PC-9 (cell line): Measurements from ENCODE around the gene LYRM9. TPM values are rescaled to one million over a fixed set of nuclear protein-coding genes. Genes with fewer than 3 reads are reported as not detected.

Source experiments
- BruUV-seq: library from RNA; stranded (reverse); fragments of 400-500 nt; replicated peaks from 2 replicates; lab custom pipeline; 2021; lab: Mats Ljungman, UMichigan
- CTCF ChIA-PET: fragments of 300-600 bp; sonication (Branson Sonifier 250); formaldehyde crosslinking; loops from one replicate; lab custom pipeline; 2022; ENCODE audit warnings: antibody characterized with exemption; lab: Charles Lee
- POLR2A ChIA-PET: fragments of 300-600 bp; sonication (Branson Sonifier 250); formaldehyde crosslinking; loops from one replicate; lab custom pipeline; 2022; ENCODE audit warnings: antibody characterized with exemption; ENCODE audit not compliant: unreplicated experiment; lab: Charles Lee
- DNase-seq, 2 experiments: peaks; one replicate each; pipeline versions ENCODE4 v3.0.0 to v3.0.0-alpha.2; 2015 to 2022; ENCODE audit warnings: mixed read lengths in 1 of 2
- H2AFZ ChIP-seq: fragments of 200-600 bp; sonication (generic); 2 replicates; pipeline ENCODE4 v1.8.1; 2017; ENCODE audit warnings: antibody characterized with exemption
- H3F3A ChIP-seq: fragments of 200-600 bp; sonication (generic); 2 replicates; pipeline ENCODE4 v1.8.1; 2017; ENCODE audit warnings: antibody characterized with exemption, mild to moderate bottlenecking, low read depth; ENCODE audit not compliant: insufficient read depth
- H3K27ac ChIP-seq: fragments of 200-600 bp; sonication (generic); 2 replicates; pipeline ENCODE4 v1.6.1; 2016; ENCODE audit warnings: mixed run types
- H3K27me3 ChIP-seq: fragments of 200-600 bp; sonication (generic); 2 replicates; pipeline ENCODE4 v1.6.1; 2016; ENCODE audit warnings: low read depth, mixed run types; ENCODE audit not compliant: insufficient read depth
- H3K36me3 ChIP-seq: fragments of 200-600 bp; sonication (generic); 2 replicates; pipeline ENCODE4 v1.6.1; 2016; ENCODE audit warnings: low read depth, mixed run types
- H3K4me1 ChIP-seq: fragments of 200-600 bp; sonication (generic); replicated peaks from 2 replicates; pipeline ENCODE4 v1.6.1; 2016; ENCODE audit warnings: mixed run types; ENCODE audit not compliant: insufficient read depth
- H3K4me2 ChIP-seq: fragments of 200-600 bp; sonication (generic); 2 replicates; pipeline ENCODE4 v1.6.1; 2017; ENCODE audit warnings: mixed run types
- H3K4me3 ChIP-seq: fragments of 200-600 bp; sonication (generic); 2 replicates; pipeline ENCODE4 v1.6.1; 2016; ENCODE audit warnings: mixed run types
- H3K79me2 ChIP-seq: fragments of 200-600 bp; sonication (generic); 2 replicates; pipeline ENCODE4 v1.6.1; 2017; ENCODE audit warnings: low read depth, mixed run types
- H3K9me2 ChIP-seq: fragments of 200-600 bp; sonication (generic); 2 replicates; pipeline ENCODE4 v1.8.1; 2017; ENCODE audit warnings: mild to moderate bottlenecking; ENCODE audit not compliant: insufficient read depth
- H3K9me3 ChIP-seq: fragments of 200-600 bp; sonication (generic); 2 replicates; pipeline ENCODE4 v1.8.1; 2016; ENCODE audit warnings: low read depth; ENCODE audit not compliant: insufficient read depth
- H4K20me1 ChIP-seq: fragments of 200-600 bp; sonication (generic); 2 replicates; pipeline ENCODE4 v1.8.1; 2017; ENCODE audit not compliant: insufficient read depth
- CTCF ChIP-seq: fragments of 200-600 bp; sonication (generic); conservative IDR thresholded peaks from 2 replicates; pipeline ENCODE4 v1.6.1; 2017; ENCODE audit warnings: mixed run types, antibody characterized with exemption, mild to moderate bottlenecking, moderate library complexity
- EZH2 ChIP-seq: fragments of 200-600 bp; sonication (generic); IDR thresholded peaks from 2 replicates; pipeline ENCODE4 v1.8.0; 2017; ENCODE audit warnings: antibody characterized with exemption, low read depth
- intact Hi-C: fragments of 100-400 bp; cut with micrococcal nuclease; formaldehyde crosslinking; loops from one replicate; pipeline ENCODE4 v1.10.0; 2022; ENCODE audit not compliant: unreplicated experiment
- total RNA-seq: library from RNA; stranded (reverse); gene quantifications from 2 replicates; pipeline ENCODE4 v1.2.3, GENCODE V29; 2021

The LYRM9 gene
- total RNA-seq, 1 experiment from 2014 or later: 7.6 TPM

GRCh38 chr17:27856676-27857432 is 36.3 kb downstream of the LYRM9 start:
- Histone ChIP-seq H4K20me1 (no peaks in the 10 kb centered on the region), H3K9me2 (no peaks in the 10 kb centered on the region), H2AFZ (no peak overlapping the region), H3K4me1 (peaks cover 7% of the 10 kb centered on the region; the same call in 1 of the 2 replicates), H3F3A (no peaks in the 10 kb centered on the region), H3K27ac (no peak overlapping the region), H3K4me2 (no peak overlapping the region), H3K36me3 (no peaks in the 10 kb centered on the region), H3K4me3 (no peak overlapping the region), H3K79me2 (no peaks in the 10 kb centered on the region), H3K27me3 (peaks cover 60% of the 10 kb centered on the region), H3K9me3 (no peaks in the 10 kb centered on the region)
- ChIA-PET CTCF (no interaction called here), POLR2A (no interaction called here)
- DNase-seq: no peak
- TF ChIP-seq EZH2 (no peak), CTCF (no peak)
- intact Hi-C loops: no loop called here
- BruUV-seq: no TSS peak

GRCh38 chr17:27855454-27855853 is 37.7 kb downstream of the LYRM9 start:
- Histone ChIP-seq H3K27ac (no peak overlapping the region), H4K20me1 (no peaks in the 10 kb centered on the region), H3K36me3 (no peaks in the 10 kb centered on the region), H2AFZ (no peak overlapping the region), H3K9me2 (no peaks in the 10 kb centered on the region), H3K27me3 (peaks cover 58% of the 10 kb centered on the region), H3K4me2 (no peak overlapping the region), H3K4me1 (no peaks in the 10 kb centered on the region), H3K9me3 (no peaks in the 10 kb centered on the region), H3F3A (no peaks in the 10 kb centered on the region), H3K4me3 (no peak overlapping the region), H3K79me2 (no peaks in the 10 kb centered on the region)
- POLR2A ChIA-PET: no interaction called here
- DNase-seq: no peak
- TF ChIP-seq CTCF: no peak
- no peak for TF ChIP-seq EZH2
- intact Hi-C loops: no loop called here
- CTCF ChIA-PET: interaction anchor here (0.6 kb wide), 1 partner anchor 38 kb away, joined by 3 read pairs; the partner anchor contains the start of gene LYRM9
- BruUV-seq: no TSS peak

GRCh38 chr17:27854163-27854562 is 39.0 kb downstream of the LYRM9 start:
- TF ChIP-seq CTCF: no peak
- TF ChIP-seq EZH2: no peak
- H3K4me3 ChIP-seq: no peak overlapping the region
- no peak for DNase-seq
- no peaks in the 10 kb centered on the region for H3K4me1 ChIP-seq
- peaks cover 51% of the 10 kb centered on the region for H3K27me3 ChIP-seq
- no peak overlapping the region for H3K27ac ChIP-seq
- no peaks in the 10 kb centered on the region for H3K9me2 ChIP-seq
- no peak overlapping the region for H3K4me2 ChIP-seq
- H2AFZ ChIP-seq: no peak overlapping the region
- CTCF ChIA-PET: no interaction called here
- no peaks in the 10 kb centered on the region for H3F3A ChIP-seq
- intact Hi-C loops: no loop called here
- no peaks in the 10 kb centered on the region for H4K20me1 ChIP-seq
- no TSS peak for BruUV-seq
- H3K79me2 ChIP-seq: no peaks in the 10 kb centered on the region
- H3K36me3 ChIP-seq: no peaks in the 10 kb centered on the region
- no peaks in the 10 kb centered on the region for H3K9me3 ChIP-seq
- POLR2A ChIA-PET: no interaction called here
